A549 (cell line): ENCODE measurements around the gene RAB3C. TPM values are rescaled to one million over a fixed set of nuclear protein-coding genes. Genes with fewer than 3 reads are reported as not detected.

Experiments
- ATAC-seq, 2 experiments: fragments of 200-7000 bp in 1 of 2; fragments of >200 bp in 1 of 2; cut with Nextera tagmentation in 1 of 2; cut with Tn5 transposase in 1 of 2; 3 replicates each; pipeline versions ENCODE4 v1.8.0 to v1.9.1; 2018 to 2020; ENCODE audit warnings: mild to moderate bottlenecking in 1 of 2, moderate library complexity in 1 of 2
- CTCF ChIA-PET: fragments of 300-600 bp; sonication (Branson Sonifier 250); formaldehyde crosslinking; extraction: SDS; loops from one replicate; lab custom pipeline; 2021; ENCODE audit warnings: antibody characterized with exemption, inconsistent platforms; lab: Yijun Ruan, JAX
- POLR2A ChIA-PET: fragments of 350-600 bp; formaldehyde crosslinking; extraction: SDS; loops from one replicate; lab custom pipeline; 2021; ENCODE audit warnings: antibody characterized with exemption, inconsistent platforms; lab: Yijun Ruan, JAX
- DNase-seq, 2 experiments: peaks; one replicate each; pipeline versions ENCODE4 v3.0.0 to v3.0.0-alpha.2; 2011 to 2016; ENCODE audit warnings: low read depth in 1 of 2, low spot score in 1 of 2
- FAIRE-seq: peaks from 2 replicates; lab custom pipeline; 2011; peaks lifted over from hg19 to GRCh38; lab: Jason Lieb, UNC
- H3K27ac ChIP-seq, 2 experiments: fragments of >200 bp; sonication (Bioruptor Twin); formaldehyde crosslinking; 3 replicates each; pipeline ENCODE4 v1.5.1; 2016 to 2017
- H3K4me1 ChIP-seq: fragments of >200 bp; sonication (Bioruptor Twin); formaldehyde crosslinking; 3 replicates; pipeline ENCODE4 v1.6.1; 2016
- H3K4me2 ChIP-seq: fragments of >200 bp; sonication (Bioruptor Twin); formaldehyde crosslinking; 3 replicates; pipeline ENCODE4 v1.6.1; 2016
- H3K4me3 ChIP-seq: fragments of >200 bp; sonication (Bioruptor Twin); formaldehyde crosslinking; 3 replicates; pipeline ENCODE4 v1.5.1; 2016
- H3K9me3 ChIP-seq: fragments of >200 bp; sonication (Bioruptor Twin); formaldehyde crosslinking; 3 replicates; pipeline ENCODE4 v1.6.1; 2016
- ATOH8 ChIP-seq: fragments of 250-450 bp; sonication (Bioruptor Pico); IDR thresholded peaks from 2 replicates; pipeline ENCODE4 v1.5.0; 2020; ENCODE audit warnings: low read depth, mild to moderate bottlenecking, moderate library complexity
- BHLHE40 ChIP-seq: IDR thresholded peaks from 2 replicates; pipeline ENCODE4 v1.6.1; 2012; ENCODE audit warnings: low read depth, low read length, inconsistent platforms
- CHD4 ChIP-seq: fragments of 200-600 bp; sonication (generic); IDR thresholded peaks from 2 replicates; pipeline ENCODE4 v1.6.1; 2016; ENCODE audit warnings: antibody characterized with exemption, mild to moderate bottlenecking, borderline replicate concordance
- E2F6 ChIP-seq: IDR thresholded peaks from 2 replicates; pipeline ENCODE4 v1.6.1; 2012; ENCODE audit warnings: low read depth, borderline replicate concordance
- EHF ChIP-seq: fragments of 250-450 bp; sonication (Bioruptor Pico); IDR thresholded peaks from 2 replicates; pipeline ENCODE4 v1.5.0; 2020; ENCODE audit warnings: mild to moderate bottlenecking
- ELK1 ChIP-seq: fragments of 150-350 bp; IDR thresholded peaks from 2 replicates; pipeline ENCODE4 v1.6.1; 2014; ENCODE audit warnings: low read depth, mild to moderate bottlenecking, low read length
- EP300 ChIP-seq, 2 experiments: fragments of >200 bp; sonication (Bioruptor Twin); formaldehyde crosslinking; IDR thresholded peaks; 2 replicates in 1 of 2; 3 replicates in 1 of 2; pipeline ENCODE4 v1.6.1; 2016 to 2017
- ESRRA ChIP-seq: fragments of 150-350 bp; IDR thresholded peaks from 2 replicates; pipeline ENCODE4 v1.6.1; 2014; ENCODE audit warnings: mild to moderate bottlenecking, low read length, borderline replicate concordance
- FOSB ChIP-seq: fragments of 250-450 bp; sonication (Bioruptor Pico); IDR thresholded peaks from 2 replicates; pipeline ENCODE4 v1.5.0; 2020; ENCODE audit warnings: mild to moderate bottlenecking, moderate library complexity
- FOSL2 ChIP-seq, 2 experiments: fragments of 450-650 bp in 1 of 2; fragments of >200 bp in 1 of 2; sonication (Bioruptor Twin) in 1 of 2; formaldehyde crosslinking; IDR thresholded peaks; 2 replicates each; pipeline versions ENCODE4 v1.5.0 to v1.6.1; 2016 to 2020; ENCODE audit warnings: mild to moderate bottlenecking in 1 of 2, moderate library complexity in 1 of 2
- FOXS1 ChIP-seq: fragments of 250-450 bp; sonication (Bioruptor Pico); IDR thresholded peaks from 2 replicates; pipeline ENCODE4 v1.5.0; 2020; ENCODE audit warnings: mild to moderate bottlenecking, moderate library complexity
- GATA3 ChIP-seq: IDR thresholded peaks from 2 replicates; pipeline ENCODE4 v1.6.1; 2012; ENCODE audit warnings: borderline replicate concordance
- HES2 ChIP-seq: fragments of >200 bp; sonication (Bioruptor Twin); formaldehyde crosslinking; IDR thresholded peaks from 2 replicates; pipeline ENCODE4 v1.6.1; 2016
- HEYL ChIP-seq: fragments of 250-450 bp; sonication (Bioruptor Pico); IDR thresholded peaks from 2 replicates; pipeline ENCODE4 v1.8.0; 2021; ENCODE audit warnings: mild to moderate bottlenecking, moderate library complexity
- HMGXB4 ChIP-seq: fragments of 250-450 bp; sonication (Bioruptor Pico); IDR thresholded peaks from 2 replicates; pipeline ENCODE4 v1.5.0; 2021; ENCODE audit warnings: mild to moderate bottlenecking, moderate library complexity, borderline replicate concordance
- HOXA7 ChIP-seq: fragments of 250-450 bp; sonication (Bioruptor Pico); IDR thresholded peaks from 2 replicates; pipeline ENCODE4 v1.5.0; 2020; ENCODE audit warnings: mild to moderate bottlenecking, moderate library complexity
- JUNB ChIP-seq: fragments of >200 bp; sonication (Bioruptor Twin); formaldehyde crosslinking; IDR thresholded peaks from 2 replicates; pipeline ENCODE4 v1.6.1; 2016
- KDM1A ChIP-seq: fragments of 200-600 bp; sonication (generic); IDR thresholded peaks from 2 replicates; pipeline ENCODE4 v1.6.1; 2016; ENCODE audit warnings: low read depth, mild to moderate bottlenecking
- MAZ ChIP-seq: fragments of 150-350 bp; IDR thresholded peaks from 2 replicates; pipeline ENCODE4 v1.6.1; 2014; ENCODE audit warnings: antibody characterized with exemption, low read depth, low read length, borderline replicate concordance
- NFE2L2 ChIP-seq: fragments of 150-350 bp; conservative IDR thresholded peaks from 2 replicates; pipeline ENCODE4 v1.6.1; 2014; ENCODE audit warnings: low read length
- POLR2AphosphoS2 ChIP-seq: conservative IDR thresholded peaks from 2 replicates; pipeline ENCODE4 v1.6.1; 2012; ENCODE audit warnings: low read length, improper control_type of control experiment, inconsistent platforms
- RAD21 ChIP-seq, 2 experiments: fragments of >200 bp in 1 of 2; sonication (Bioruptor Twin) in 1 of 2; formaldehyde crosslinking in 1 of 2; IDR thresholded peaks in 1 of 2; conservative IDR thresholded peaks in 1 of 2; 2 replicates in 1 of 2; 3 replicates in 1 of 2; pipeline ENCODE4 v1.6.1; 2012 to 2018; ENCODE audit warnings: inconsistent platforms in 1 of 2
- RARB ChIP-seq: fragments of 250-450 bp; sonication (Bioruptor Pico); IDR thresholded peaks from 2 replicates; pipeline ENCODE4 v1.8.0; 2021; ENCODE audit warnings: mild to moderate bottlenecking, moderate library complexity
- RCOR1 ChIP-seq: fragments of 150-350 bp; IDR thresholded peaks from 2 replicates; pipeline ENCODE4 v1.6.1; 2014; ENCODE audit warnings: antibody characterized with exemption, low read length, low read depth
- RFX5 ChIP-seq: fragments of 450-650 bp; IDR thresholded peaks from 2 replicates; pipeline ENCODE4 v1.7.1; 2014; ENCODE audit warnings: antibody characterized with exemption, mild to moderate bottlenecking, moderate library complexity
- SREBF2 ChIP-seq: fragments of 450-650 bp; IDR thresholded peaks from 2 replicates; pipeline ENCODE4 v1.6.1; 2014; ENCODE audit warnings: mild to moderate bottlenecking, moderate library complexity
- USF2 ChIP-seq: fragments of 450-650 bp; IDR thresholded peaks from 2 replicates; pipeline ENCODE4 v1.6.1; 2014; ENCODE audit warnings: antibody characterized with exemption
- ZC3H11A ChIP-seq: fragments of 450-650 bp; IDR thresholded peaks from 2 replicates; pipeline ENCODE4 v1.6.1; 2014; ENCODE audit warnings: antibody characterized with exemption, mild to moderate bottlenecking
- WGBS: methylation state at CpG from one replicate; pipeline ENCODE4 v1.1.6; 2017; ENCODE audit errors: missing lambda C conversion rate; 5-methylcytosine and 5-hydroxymethylcytosine counted together
- polyA plus RNA-seq, 4 experiments: library from polyadenylated mRNA; depleted of rRNA in 3 of 4; stranded (reverse); fragments of >200 nt; fragmentation: RNase III in 1 of 4; extraction: RNeasy Plus Mini Kit Qiagen cat#74134 plus additional on column Dnase treatment in 1 of 4; gene quantifications; 2 replicates in 3 of 4; 3 replicates in 1 of 4; pipeline ENCODE4 v1.2.3, GENCODE V29; 2011 to 2017

The RAB3C gene
- polyA plus RNA-seq, 2 of the 4 experiments (the other 2 are of a cell fraction): not detected

GRCh38 chr5:58648846-58649245 lies 66.0 kb downstream of the RAB3C start:
- Histone ChIP-seq H3K4me1 (no peaks in the 10 kb centered on the region), H3K4me3 (no peak overlapping the region), H3K27ac (no peak overlapping the region), H3K9me3 (no peaks in the 10 kb centered on the region), H3K4me2 (no peak overlapping the region)
- DNase-seq: no peak
- POLR2A ChIA-PET: no interaction called here
- ATAC-seq: no peak
- TF ChIP-seq HES2: no peak
- TF ChIP-seq POLR2AphosphoS2: no peak
- TF ChIP-seq ATOH8 (CRISPR knock-in tag): no peak
- no peak for TF ChIP-seq HEYL (CRISPR knock-in tag)
- TF ChIP-seq BHLHE40: no peak
- no peak for TF ChIP-seq ZC3H11A
- TF ChIP-seq HOXA7 (CRISPR knock-in tag): no peak
- WGBS: 23% methylated on average over 4 of the region's 4 CpGs
- CTCF ChIA-PET: interaction anchor here (1.2 kb wide), 1 partner anchor 9 kb away, joined by 3 read pairs; no protein-coding TSS in a partner anchor
- FAIRE-seq: no peak

- no peak overlapping the region for H3K4me2 ChIP-seq
- ATAC-seq (no peak), FAIRE-seq (no peak), DNase-seq (no peak)
- CTCF ChIA-PET: no interaction called here
- WGBS: 0% methylated on average over 2 of the region's 2 CpGs
- H3K4me1 ChIP-seq: no peaks in the 10 kb centered on the region
- no peak overlapping the region for H3K27ac ChIP-seq
- TF ChIP-seq HMGXB4 (CRISPR knock-in tag) (no peak), MAZ (no peak), NFE2L2 (no peak), GATA3 (no peak), RARB (CRISPR knock-in tag) (no peak), FOXS1 (CRISPR knock-in tag) (no peak), SREBF2 (no peak), EHF (CRISPR knock-in tag) (no peak), KDM1A (no peak), JUNB (no peak), ESRRA (no peak), FOSB (CRISPR knock-in tag) (no peak), RCOR1 (no peak), HOXA7 (CRISPR knock-in tag) (no peak), RFX5 (no peak)
- no peaks in the 10 kb centered on the region for H3K9me3 ChIP-seq
- no peak overlapping the region for H3K4me3 ChIP-seq
- POLR2A ChIA-PET: no interaction called here
Measured at GRCh38 chr5:58649716-58650115, 66.8 kb downstream of the RAB3C start.

- no peak for FAIRE-seq
- WGBS: 13% methylated on average over 1 of the region's 1 CpG
- ATAC-seq: no peak
- no peak overlapping the region for H3K4me2 ChIP-seq
- TF ChIP-seq FOSL2 (IDR thresholded peaks at IDR 0.05) (no peak), FOSL2 (CRISPR knock-in tag; IDR thresholded peaks at IDR 0.05) (no peak), RAD21 (conservative IDR thresholded peaks at IDR 0.05 in 1 of 2, IDR thresholded peaks at IDR 0.05 in 1 of 2) (no peak), CHD4 (no peak), FOXS1 (CRISPR knock-in tag) (no peak), ESRRA (no peak), USF2 (no peak), E2F6 (no peak), ELK1 (no peak), EP300 (IDR thresholded peaks at IDR 0.05) (no peak), KDM1A (no peak)
- TF ChIP-seq, all 56 proteins: peak for 0
- H3K9me3 ChIP-seq: no peaks in the 10 kb centered on the region
- no peak for DNase-seq
- ChIA-PET CTCF (interaction anchor here (1.5 kb wide), 1 partner anchor 9 kb away, joined by 3 read pairs; no protein-coding TSS in a partner anchor), POLR2A (no interaction called here)
- no peaks in the 10 kb centered on the region for H3K4me1 ChIP-seq
- H3K4me3 ChIP-seq: no peak overlapping the region
- H3K27ac ChIP-seq: no peak overlapping the region
Measured at GRCh38 chr5:58653521-58653920, 70.6 kb downstream of the RAB3C start.
